SK-N-SH treated with all-trans-retinoic acid at 6 μM for 48 hours (cell line): ENCODE measurements around the gene RABGAP1L.

ENCODE experiments used
- ATAC-seq: fragments of 200-7000 bp; cut with Tn5 transposase; 3 replicates; pipeline ENCODE4 v1.9.1; 2020; ENCODE audit warnings: mild to moderate bottlenecking, moderate library complexity
- ARNTL ChIP-seq: fragments of 450-650 bp; formaldehyde crosslinking; IDR thresholded peaks from 2 replicates; pipeline ENCODE4 v1.5.0; 2020; ENCODE audit warnings: low read depth, mild to moderate bottlenecking, moderate library complexity, borderline replicate concordance
- BACH2 ChIP-seq: fragments of 250-450 bp; sonication (Bioruptor Pico); IDR thresholded peaks from 2 replicates; pipeline ENCODE4 v1.9.0; 2021; ENCODE audit warnings: mild to moderate bottlenecking, borderline replicate concordance
- CSDC2 ChIP-seq: fragments of 250-450 bp; sonication (Bioruptor Pico); IDR thresholded peaks from 2 replicates; pipeline ENCODE4 v1.5.0; 2020; ENCODE audit warnings: mild to moderate bottlenecking, moderate library complexity
- ESRRG ChIP-seq: fragments of 250-450 bp; sonication (Bioruptor Pico); IDR thresholded peaks from 2 replicates; pipeline ENCODE4 v1.6.1; 2021; ENCODE audit warnings: mild to moderate bottlenecking
- GLIS3 ChIP-seq: fragments of 250-450 bp; sonication (Bioruptor Pico); IDR thresholded peaks from 2 replicates; pipeline ENCODE4 v1.5.0; 2020; ENCODE audit warnings: mild to moderate bottlenecking, moderate library complexity
- ISL1 ChIP-seq: fragments of 250-450 bp; sonication (Bioruptor Pico); IDR thresholded peaks from 2 replicates; pipeline ENCODE4 v2.1.2; 2022; ENCODE audit warnings: mild to moderate bottlenecking, moderate library complexity
- OSR1 ChIP-seq: fragments of 250-450 bp; sonication (Bioruptor Pico); IDR thresholded peaks from 2 replicates; pipeline ENCODE4 v1.8.0; 2022; ENCODE audit warnings: moderate library complexity, mild to moderate bottlenecking, inconsistent platforms
- PPARA ChIP-seq: fragments of 250-450 bp; sonication (Bioruptor Pico); IDR thresholded peaks from 2 replicates; pipeline ENCODE4 v1.5.0; 2020; ENCODE audit warnings: mild to moderate bottlenecking, borderline replicate concordance
- SNAI2 ChIP-seq: fragments of 250-450 bp; sonication (Bioruptor Pico); IDR thresholded peaks from 2 replicates; pipeline ENCODE4 v1.5.0; 2020; ENCODE audit warnings: mild to moderate bottlenecking, moderate library complexity
- TCF4 ChIP-seq: fragments of 250-450 bp; sonication (Bioruptor Pico); IDR thresholded peaks from 2 replicates; pipeline ENCODE4 v1.8.0; 2021; ENCODE audit warnings: mild to moderate bottlenecking, moderate library complexity, borderline replicate concordance
- TOX ChIP-seq: fragments of 250-450 bp; sonication (Bioruptor Pico); IDR thresholded peaks from 2 replicates; pipeline ENCODE4 v1.8.0; 2021; ENCODE audit warnings: mild to moderate bottlenecking, moderate library complexity, borderline replicate concordance
- ZC3H10 ChIP-seq: fragments of 250-450 bp; sonication (Bioruptor Pico); IDR thresholded peaks from 2 replicates; pipeline ENCODE4 v1.5.1; 2021; ENCODE audit warnings: mild to moderate bottlenecking, moderate library complexity
- ZFP3 ChIP-seq: fragments of 250-450 bp; sonication (Bioruptor Pico); IDR thresholded peaks from 2 replicates; pipeline ENCODE4 v1.5.0; 2020; ENCODE audit warnings: mild to moderate bottlenecking, moderate library complexity
- ZFP30 ChIP-seq: fragments of 450-650 bp; formaldehyde crosslinking; IDR thresholded peaks from 2 replicates; pipeline ENCODE4 v1.5.0; 2022; ENCODE audit warnings: mild to moderate bottlenecking, moderate library complexity
- ZNF565 ChIP-seq: fragments of 450-650 bp; formaldehyde crosslinking; conservative IDR thresholded peaks from 2 replicates; pipeline ENCODE4 v1.5.0; 2020; ENCODE audit warnings: low read depth, mild to moderate bottlenecking, moderate library complexity
- ZNF70 ChIP-seq: fragments of 450-650 bp; formaldehyde crosslinking; IDR thresholded peaks from 2 replicates; pipeline ENCODE4 v1.5.0; 2020; ENCODE audit warnings: mild to moderate bottlenecking, moderate library complexity
- ZNF8 ChIP-seq: fragments of 450-650 bp; formaldehyde crosslinking; IDR thresholded peaks from 2 replicates; pipeline ENCODE4 v1.5.0; 2020; ENCODE audit warnings: mild to moderate bottlenecking, moderate library complexity
- TF ChIP-seq, protein P1 (sequence below): fragments of 250-450 bp; sonication (Bioruptor Pico); IDR thresholded peaks from 2 replicates; pipeline ENCODE4 v1.8.0; 2020; ENCODE audit warnings: mild to moderate bottlenecking, moderate library complexity, borderline replicate concordance
- TF ChIP-seq, protein P2 (sequence below): fragments of 250-450 bp; sonication (Bioruptor Pico); IDR thresholded peaks from 2 replicates; pipeline ENCODE4 v1.5.1; 2020; ENCODE audit warnings: low read depth, mild to moderate bottlenecking, moderate library complexity
- TF ChIP-seq, protein P3 (sequence below): fragments of 250-450 bp; sonication (Bioruptor Pico); IDR thresholded peaks from 2 replicates; pipeline ENCODE4 v1.5.1; 2021; ENCODE audit warnings: mild to moderate bottlenecking, moderate library complexity
- TF ChIP-seq, protein P4 (sequence below): fragments of 250-450 bp; sonication (Bioruptor Pico); IDR thresholded peaks from 2 replicates; pipeline ENCODE4 v1.8.0; 2021; ENCODE audit warnings: low read depth, mild to moderate bottlenecking, moderate library complexity, borderline replicate concordance
- TF ChIP-seq, protein P5 (sequence below): fragments of 250-450 bp; sonication (Bioruptor Pico); IDR thresholded peaks from 2 replicates; pipeline ENCODE4 v1.5.0; 2020; ENCODE audit warnings: mild to moderate bottlenecking, moderate library complexity

The RABGAP1L gene

DNA sequence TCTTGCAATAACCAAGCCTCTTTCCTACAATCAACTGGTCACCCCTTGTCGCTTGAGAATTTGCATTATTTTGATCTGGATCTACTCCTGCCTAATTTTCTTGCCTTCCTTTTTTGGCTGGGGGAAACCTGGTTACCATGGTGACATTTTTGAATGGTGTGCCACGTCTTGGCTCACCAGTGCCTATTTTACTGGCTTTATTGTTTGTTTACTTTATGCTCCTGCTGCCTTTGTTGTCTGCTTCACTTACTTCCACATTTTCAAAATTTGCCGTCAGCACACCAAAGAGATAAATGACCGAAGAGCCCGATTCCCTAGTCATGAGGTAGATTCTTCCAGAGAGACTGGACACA lies 289.2 kb downstream of the RABGAP1L start (continued):
- TF ChIP-seq ISL1 (CRISPR knock-in tag) = no peak
- TF ChIP-seq ZNF565 (CRISPR knock-in tag) = no peak
- TF ChIP-seq SNAI2 = no peak

DNA sequence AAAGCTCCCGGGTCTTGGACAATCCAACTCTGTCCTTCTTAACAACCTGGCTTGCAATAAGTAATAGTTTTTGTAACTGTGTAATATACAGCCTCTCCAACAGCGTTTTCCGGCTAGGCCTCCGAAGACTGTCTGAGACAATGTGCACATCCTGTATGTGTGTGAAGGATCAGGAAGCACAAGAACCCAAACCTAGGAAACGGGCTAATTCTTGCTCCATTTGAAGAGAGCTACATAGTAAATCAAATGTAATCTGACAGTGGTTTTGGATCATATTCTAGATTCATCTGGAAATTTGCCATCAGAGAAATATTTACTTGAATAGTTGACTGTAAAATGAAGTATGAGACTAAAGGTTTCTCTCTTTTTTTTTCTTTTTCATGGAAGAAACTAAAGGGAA lies 289.7 kb downstream of the RABGAP1L start:
- no peak for TF ChIP-seq ARNTL
- no peak for TF ChIP-seq TOX (CRISPR knock-in tag)
- TF ChIP-seq, protein P1, sequence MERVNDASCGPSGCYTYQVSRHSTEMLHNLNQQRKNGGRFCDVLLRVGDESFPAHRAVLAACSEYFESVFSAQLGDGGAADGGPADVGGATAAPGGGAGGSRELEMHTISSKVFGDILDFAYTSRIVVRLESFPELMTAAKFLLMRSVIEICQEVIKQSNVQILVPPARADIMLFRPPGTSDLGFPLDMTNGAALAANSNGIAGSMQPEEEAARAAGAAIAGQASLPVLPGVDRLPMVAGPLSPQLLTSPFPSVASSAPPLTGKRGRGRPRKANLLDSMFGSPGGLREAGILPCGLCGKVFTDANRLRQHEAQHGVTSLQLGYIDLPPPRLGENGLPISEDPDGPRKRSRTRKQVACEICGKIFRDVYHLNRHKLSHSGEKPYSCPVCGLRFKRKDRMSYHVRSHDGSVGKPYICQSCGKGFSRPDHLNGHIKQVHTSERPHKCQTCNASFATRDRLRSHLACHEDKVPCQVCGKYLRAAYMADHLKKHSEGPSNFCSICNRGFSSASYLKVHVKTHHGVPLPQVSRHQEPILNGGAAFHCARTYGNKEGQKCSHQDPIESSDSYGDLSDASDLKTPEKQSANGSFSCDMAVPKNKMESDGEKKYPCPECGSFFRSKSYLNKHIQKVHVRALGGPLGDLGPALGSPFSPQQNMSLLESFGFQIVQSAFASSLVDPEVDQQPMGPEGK = no peak
- no peak for TF ChIP-seq GLIS3 (CRISPR knock-in tag)
- TF ChIP-seq PPARA = no peak
- TF ChIP-seq, protein P2, sequence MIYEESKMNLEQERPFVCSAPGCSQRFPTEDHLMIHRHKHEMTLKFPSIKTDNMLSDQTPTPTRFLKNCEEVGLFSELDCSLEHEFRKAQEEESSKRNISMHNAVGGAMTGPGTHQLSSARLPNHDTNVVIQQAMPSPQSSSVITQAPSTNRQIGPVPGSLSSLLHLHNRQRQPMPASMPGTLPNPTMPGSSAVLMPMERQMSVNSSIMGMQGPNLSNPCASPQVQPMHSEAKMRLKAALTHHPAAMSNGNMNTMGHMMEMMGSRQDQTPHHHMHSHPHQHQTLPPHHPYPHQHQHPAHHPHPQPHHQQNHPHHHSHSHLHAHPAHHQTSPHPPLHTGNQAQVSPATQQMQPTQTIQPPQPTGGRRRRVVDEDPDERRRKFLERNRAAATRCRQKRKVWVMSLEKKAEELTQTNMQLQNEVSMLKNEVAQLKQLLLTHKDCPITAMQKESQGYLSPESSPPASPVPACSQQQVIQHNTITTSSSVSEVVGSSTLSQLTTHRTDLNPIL = no peak
- no peak for TF ChIP-seq TCF4
- no peak for TF ChIP-seq SNAI2
- TF ChIP-seq, protein P3, sequence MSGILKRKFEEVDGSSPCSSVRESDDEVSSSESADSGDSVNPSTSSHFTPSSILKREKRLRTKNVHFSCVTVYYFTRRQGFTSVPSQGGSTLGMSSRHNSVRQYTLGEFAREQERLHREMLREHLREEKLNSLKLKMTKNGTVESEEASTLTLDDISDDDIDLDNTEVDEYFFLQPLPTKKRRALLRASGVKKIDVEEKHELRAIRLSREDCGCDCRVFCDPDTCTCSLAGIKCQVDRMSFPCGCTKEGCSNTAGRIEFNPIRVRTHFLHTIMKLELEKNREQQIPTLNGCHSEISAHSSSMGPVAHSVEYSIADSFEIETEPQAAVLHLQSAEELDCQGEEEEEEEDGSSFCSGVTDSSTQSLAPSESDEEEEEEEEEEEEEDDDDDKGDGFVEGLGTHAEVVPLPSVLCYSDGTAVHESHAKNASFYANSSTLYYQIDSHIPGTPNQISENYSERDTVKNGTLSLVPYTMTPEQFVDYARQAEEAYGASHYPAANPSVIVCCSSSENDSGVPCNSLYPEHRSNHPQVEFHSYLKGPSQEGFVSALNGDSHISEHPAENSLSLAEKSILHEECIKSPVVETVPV (CRISPR knock-in tag) = no peak
- TF ChIP-seq ISL1 (CRISPR knock-in tag) = no peak
- no peak for TF ChIP-seq ESRRG (CRISPR knock-in tag)
- no peak for TF ChIP-seq BACH2 (CRISPR knock-in tag)
- no peak for TF ChIP-seq ZNF8 (CRISPR knock-in tag)
- TF ChIP-seq OSR1 (CRISPR knock-in tag) = no peak
- no peak for TF ChIP-seq CSDC2 (CRISPR knock-in tag)
- no peak for TF ChIP-seq ZNF565 (CRISPR knock-in tag)
- TF ChIP-seq, protein P4, sequence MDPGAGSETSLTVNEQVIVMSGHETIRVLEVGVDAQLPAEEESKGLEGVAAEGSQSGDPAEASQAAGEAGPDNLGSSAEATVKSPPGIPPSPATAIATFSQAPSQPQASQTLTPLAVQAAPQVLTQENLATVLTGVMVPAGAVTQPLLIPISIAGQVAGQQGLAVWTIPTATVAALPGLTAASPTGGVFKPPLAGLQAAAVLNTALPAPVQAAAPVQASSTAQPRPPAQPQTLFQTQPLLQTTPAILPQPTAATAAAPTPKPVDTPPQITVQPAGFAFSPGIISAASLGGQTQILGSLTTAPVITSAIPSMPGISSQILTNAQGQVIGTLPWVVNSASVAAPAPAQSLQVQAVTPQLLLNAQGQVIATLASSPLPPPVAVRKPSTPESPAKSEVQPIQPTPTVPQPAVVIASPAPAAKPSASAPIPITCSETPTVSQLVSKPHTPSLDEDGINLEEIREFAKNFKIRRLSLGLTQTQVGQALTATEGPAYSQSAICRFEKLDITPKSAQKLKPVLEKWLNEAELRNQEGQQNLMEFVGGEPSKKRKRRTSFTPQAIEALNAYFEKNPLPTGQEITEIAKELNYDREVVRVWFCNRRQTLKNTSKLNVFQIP (CRISPR knock-in tag) = no peak
- TF ChIP-seq ZNF70 (CRISPR knock-in tag) = no peak
- peak; percentile 66 for ATAC-seq

DNA sequence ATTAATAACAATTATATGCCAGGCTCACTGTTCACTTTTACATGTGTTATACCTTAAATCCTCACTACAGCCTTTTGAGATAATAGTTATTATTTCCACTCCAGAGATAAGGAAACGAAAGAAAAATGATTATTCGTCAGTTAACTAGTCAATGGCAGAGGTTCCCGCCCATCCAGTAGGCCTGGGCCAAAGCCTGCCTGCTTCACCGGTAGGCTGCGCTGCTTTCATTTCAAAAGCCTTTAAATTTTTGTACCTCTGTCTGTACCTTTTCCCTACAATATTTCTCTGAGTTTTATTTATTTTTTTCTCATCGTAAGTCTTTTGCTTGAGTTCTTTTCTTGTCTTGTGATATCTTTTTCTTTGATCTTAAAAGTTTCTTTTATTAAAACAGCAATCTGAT lies 292.1 kb downstream of the RABGAP1L start:
- ATAC-seq = no peak

More for the DNA sequence above, 292.1 kb downstream of the RABGAP1L start:
- TF ChIP-seq, protein P5, sequence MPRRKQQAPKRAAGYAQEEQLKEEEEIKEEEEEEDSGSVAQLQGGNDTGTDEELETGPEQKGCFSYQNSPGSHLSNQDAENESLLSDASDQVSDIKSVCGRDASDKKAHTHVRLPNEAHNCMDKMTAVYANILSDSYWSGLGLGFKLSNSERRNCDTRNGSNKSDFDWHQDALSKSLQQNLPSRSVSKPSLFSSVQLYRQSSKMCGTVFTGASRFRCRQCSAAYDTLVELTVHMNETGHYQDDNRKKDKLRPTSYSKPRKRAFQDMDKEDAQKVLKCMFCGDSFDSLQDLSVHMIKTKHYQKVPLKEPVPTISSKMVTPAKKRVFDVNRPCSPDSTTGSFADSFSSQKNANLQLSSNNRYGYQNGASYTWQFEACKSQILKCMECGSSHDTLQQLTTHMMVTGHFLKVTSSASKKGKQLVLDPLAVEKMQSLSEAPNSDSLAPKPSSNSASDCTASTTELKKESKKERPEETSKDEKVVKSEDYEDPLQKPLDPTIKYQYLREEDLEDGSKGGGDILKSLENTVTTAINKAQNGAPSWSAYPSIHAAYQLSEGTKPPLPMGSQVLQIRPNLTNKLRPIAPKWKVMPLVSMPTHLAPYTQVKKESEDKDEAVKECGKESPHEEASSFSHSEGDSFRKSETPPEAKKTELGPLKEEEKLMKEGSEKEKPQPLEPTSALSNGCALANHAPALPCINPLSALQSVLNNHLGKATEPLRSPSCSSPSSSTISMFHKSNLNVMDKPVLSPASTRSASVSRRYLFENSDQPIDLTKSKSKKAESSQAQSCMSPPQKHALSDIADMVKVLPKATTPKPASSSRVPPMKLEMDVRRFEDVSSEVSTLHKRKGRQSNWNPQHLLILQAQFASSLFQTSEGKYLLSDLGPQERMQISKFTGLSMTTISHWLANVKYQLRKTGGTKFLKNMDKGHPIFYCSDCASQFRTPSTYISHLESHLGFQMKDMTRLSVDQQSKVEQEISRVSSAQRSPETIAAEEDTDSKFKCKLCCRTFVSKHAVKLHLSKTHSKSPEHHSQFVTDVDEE = no peak
- no peak for TF ChIP-seq TCF4
- TF ChIP-seq TOX (CRISPR knock-in tag) = no peak
- no peak for TF ChIP-seq ARNTL
- no peak for TF ChIP-seq ESRRG (CRISPR knock-in tag)
- TF ChIP-seq, protein P1 = no peak
- TF ChIP-seq CSDC2 (CRISPR knock-in tag) = no peak
- TF ChIP-seq, protein P3 (CRISPR knock-in tag) = no peak
- no peak for TF ChIP-seq ZC3H10 (CRISPR knock-in tag)
- TF ChIP-seq ZNF70 (CRISPR knock-in tag) = no peak
- TF ChIP-seq SNAI2 = no peak
- no peak for TF ChIP-seq ZFP3
- no peak for TF ChIP-seq ZFP30
- TF ChIP-seq GLIS3 (CRISPR knock-in tag) = no peak
- TF ChIP-seq PPARA = no peak
- TF ChIP-seq ISL1 (CRISPR knock-in tag) = no peak
- TF ChIP-seq OSR1 (CRISPR knock-in tag) = no peak
- TF ChIP-seq, protein P4 (CRISPR knock-in tag) = no peak
- TF ChIP-seq, all 23 proteins: peak for 0
